ENCODE results near the gene FUT6. TPM values are rescaled to one million over a fixed set of nuclear protein-coding genes. Genes with fewer than 3 reads are reported as not detected.
"Not testable (repeated sequence)": the region's sequence is repeated elsewhere in the genome, so short reads cannot be mapped to it uniquely, and the experiment has no call there.

The FUT6 gene
- total RNA-seq, 1 donor from 2014 or later = not detected

DNA sequence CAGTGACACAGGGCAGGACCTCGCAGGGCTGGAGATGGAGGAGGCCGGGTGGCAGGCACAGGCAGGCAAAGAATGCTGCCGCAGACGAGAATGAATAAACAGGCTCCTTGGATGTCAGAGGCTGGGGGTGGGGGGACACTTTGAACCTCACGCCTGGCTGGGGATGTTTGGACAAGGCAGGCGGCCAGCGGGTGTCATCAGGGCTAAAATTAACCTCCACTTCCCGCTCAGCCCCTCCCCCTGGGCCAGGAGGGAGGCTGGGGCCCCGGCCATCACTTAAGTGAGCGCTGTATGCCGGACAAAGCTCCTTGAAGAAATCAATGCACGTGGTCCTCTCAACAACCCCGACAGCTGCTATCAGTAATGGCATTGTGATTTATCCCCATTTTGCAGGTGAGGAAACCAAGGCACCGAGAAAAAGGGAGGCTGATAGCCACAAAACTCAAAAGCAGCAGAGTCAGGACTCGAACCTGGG, 41.1 kb upstream of the FUT6 start:
- TF ChIP-seq, protein P1, sequence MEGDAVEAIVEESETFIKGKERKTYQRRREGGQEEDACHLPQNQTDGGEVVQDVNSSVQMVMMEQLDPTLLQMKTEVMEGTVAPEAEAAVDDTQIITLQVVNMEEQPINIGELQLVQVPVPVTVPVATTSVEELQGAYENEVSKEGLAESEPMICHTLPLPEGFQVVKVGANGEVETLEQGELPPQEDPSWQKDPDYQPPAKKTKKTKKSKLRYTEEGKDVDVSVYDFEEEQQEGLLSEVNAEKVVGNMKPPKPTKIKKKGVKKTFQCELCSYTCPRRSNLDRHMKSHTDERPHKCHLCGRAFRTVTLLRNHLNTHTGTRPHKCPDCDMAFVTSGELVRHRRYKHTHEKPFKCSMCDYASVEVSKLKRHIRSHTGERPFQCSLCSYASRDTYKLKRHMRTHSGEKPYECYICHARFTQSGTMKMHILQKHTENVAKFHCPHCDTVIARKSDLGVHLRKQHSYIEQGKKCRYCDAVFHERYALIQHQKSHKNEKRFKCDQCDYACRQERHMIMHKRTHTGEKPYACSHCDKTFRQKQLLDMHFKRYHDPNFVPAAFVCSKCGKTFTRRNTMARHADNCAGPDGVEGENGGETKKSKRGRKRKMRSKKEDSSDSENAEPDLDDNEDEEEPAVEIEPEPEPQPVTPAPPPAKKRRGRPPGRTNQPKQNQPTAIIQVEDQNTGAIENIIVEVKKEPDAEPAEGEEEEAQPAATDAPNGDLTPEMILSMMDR (IDR thresholded peaks at IDR 0.05; ENCODE audit: unreplicated experiment) = no peak
- no peaks in the 10 kb centered on the region for H3K9me3 Mint-ChIP-seq (ENCODE audit: low read depth)
- no peaks in the 10 kb centered on the region for H3K36me3 Mint-ChIP-seq (ENCODE audit: insufficient read depth)
- H3K4me1 Mint-ChIP-seq (ENCODE audit: low read depth) = peaks cover 2% of the 10 kb centered on the region
- H3K4me3 Mint-ChIP-seq (ENCODE audit: low read depth) = no peak overlapping the region
- H3K27ac Mint-ChIP-seq = no peak overlapping the region
- H3K27me3 Mint-ChIP-seq = peaks cover 10% of the 10 kb centered on the region
- DNase-seq (ENCODE audit: low spot score, unreplicated experiment) = no peak

DNA sequence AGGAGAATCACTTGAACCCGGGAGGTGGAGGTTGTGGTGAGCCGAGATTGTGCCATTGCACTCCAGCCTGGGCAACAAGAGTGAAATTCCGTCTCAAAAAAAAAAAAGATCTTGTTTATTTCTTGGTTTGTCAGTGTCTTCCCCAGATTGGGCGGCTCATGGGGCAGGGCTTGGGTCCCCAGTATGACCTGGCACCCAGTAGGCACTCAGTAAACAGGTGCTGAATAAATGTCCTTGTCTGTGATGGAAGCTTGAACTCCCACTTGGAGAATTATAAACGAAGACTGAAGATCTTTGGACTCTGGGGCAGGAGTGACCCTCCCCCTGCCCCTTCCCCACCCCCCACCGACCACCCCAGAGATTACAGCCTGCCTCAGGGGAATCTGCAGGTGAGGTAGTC, 40.7 kb upstream of the FUT6 start:
- H3K36me3 Mint-ChIP-seq (ENCODE audit: insufficient read depth) = no peaks in the 10 kb centered on the region
- peaks cover 8% of the 10 kb centered on the region for H3K27me3 Mint-ChIP-seq
- no peak overlapping the region for H3K4me3 Mint-ChIP-seq (ENCODE audit: low read depth)
- H3K4me1 Mint-ChIP-seq (ENCODE audit: low read depth) = peaks cover 2% of the 10 kb centered on the region
- TF ChIP-seq, protein P1 (IDR thresholded peaks at IDR 0.05; ENCODE audit: unreplicated experiment) = no peak
- no peak for DNase-seq (ENCODE audit: low spot score, unreplicated experiment)
- no peak overlapping the region for H3K27ac Mint-ChIP-seq
- no peaks in the 10 kb centered on the region for H3K9me3 Mint-ChIP-seq (ENCODE audit: low read depth)

DNA sequence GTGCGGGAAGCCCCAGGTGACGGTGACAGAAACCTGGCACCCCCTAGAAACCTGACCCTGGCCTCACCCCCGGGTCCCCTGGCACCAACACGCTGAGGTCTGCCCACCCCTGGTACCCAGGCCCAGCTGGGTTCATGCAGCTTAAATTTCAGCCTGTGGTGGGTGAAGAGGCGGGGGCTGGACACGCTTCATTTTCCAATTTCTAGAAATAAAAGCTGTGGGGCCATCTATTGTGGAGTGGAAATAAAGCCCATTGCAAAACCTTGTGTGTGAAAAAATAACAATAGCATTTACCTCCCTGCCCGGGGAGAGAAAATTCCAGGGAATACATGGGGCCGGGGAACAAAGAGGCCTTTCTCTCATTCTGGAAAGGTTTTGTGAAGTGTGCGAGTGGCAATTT, 38.4 kb upstream of the FUT6 start:
- Mint-ChIP-seq H3K27ac (no peak overlapping the region), H3K36me3 (ENCODE audit: insufficient read depth) (no peaks in the 10 kb centered on the region)
- TF ChIP-seq, protein P1 (IDR thresholded peaks at IDR 0.05; ENCODE audit: unreplicated experiment) = no peak

DNA sequence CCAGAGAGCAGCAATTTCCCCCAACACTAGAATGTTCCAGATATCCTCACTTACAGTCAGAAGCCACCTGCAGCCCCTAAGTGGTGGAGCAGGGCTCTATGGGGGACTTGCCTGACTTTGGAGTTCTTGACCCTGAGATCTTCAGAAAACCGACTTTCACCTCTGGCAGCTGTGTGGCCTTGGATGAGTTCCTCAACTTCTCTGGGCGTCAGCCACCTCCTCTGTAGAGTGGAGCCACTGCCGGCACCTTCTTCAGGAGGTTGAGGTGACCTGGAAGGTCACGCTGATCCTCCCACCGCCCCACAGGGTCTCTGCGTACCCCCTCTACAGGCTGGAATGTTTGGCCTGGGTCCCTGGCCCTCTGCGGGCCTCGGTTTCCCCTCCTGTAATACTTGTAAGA, 37.9 kb upstream of the FUT6 start:
- Mint-ChIP-seq H3K4me3 (ENCODE audit: low read depth) (no peak overlapping the region), H3K27ac (no peak overlapping the region), H3K27me3 (peaks cover 3% of the 10 kb centered on the region), H3K4me1 (ENCODE audit: low read depth) (peaks cover 2% of the 10 kb centered on the region), H3K36me3 (ENCODE audit: insufficient read depth) (no peaks in the 10 kb centered on the region), H3K9me3 (ENCODE audit: low read depth) (no peaks in the 10 kb centered on the region)
- no peak for DNase-seq (ENCODE audit: low spot score, unreplicated experiment)
- TF ChIP-seq, protein P1 (IDR thresholded peaks at IDR 0.05; ENCODE audit: unreplicated experiment) = no peak

More for the DNA sequence above, 38.4 kb upstream of the FUT6 start:
- Mint-ChIP-seq H3K9me3 (ENCODE audit: low read depth) (no peaks in the 10 kb centered on the region), H3K4me1 (ENCODE audit: low read depth) (peaks cover 2% of the 10 kb centered on the region), H3K4me3 (ENCODE audit: low read depth) (no peak overlapping the region), H3K27me3 (peaks cover 3% of the 10 kb centered on the region)
- DNase-seq (ENCODE audit: low spot score, unreplicated experiment) = no peak

DNA sequence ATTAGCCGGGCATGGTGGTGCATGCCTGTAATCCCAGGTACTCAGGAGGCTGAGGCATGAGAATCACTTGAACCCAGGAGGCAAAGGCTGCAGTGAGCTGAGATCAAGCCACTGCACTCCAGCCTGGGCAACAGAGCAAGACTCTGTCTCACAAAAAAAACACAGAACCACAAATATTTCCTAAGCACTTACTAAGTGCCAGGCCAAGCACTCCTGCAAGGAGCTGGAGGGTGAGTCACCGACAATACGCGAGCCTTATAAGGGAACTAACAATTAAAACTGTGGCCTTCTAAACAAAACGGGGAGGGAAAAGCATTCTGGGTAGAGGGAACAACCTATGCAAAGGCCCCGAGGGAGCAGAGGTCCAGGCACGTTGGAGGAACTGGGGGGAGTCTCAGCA, 35.0 kb upstream of the FUT6 start:
- not testable (repeated sequence) for H3K4me1 Mint-ChIP-seq (ENCODE audit: low read depth); H3K27me3 Mint-ChIP-seq; H3K9me3 Mint-ChIP-seq (ENCODE audit: low read depth); H3K36me3 Mint-ChIP-seq (ENCODE audit: insufficient read depth); H3K27ac Mint-ChIP-seq; H3K4me3 Mint-ChIP-seq (ENCODE audit: low read depth); DNase-seq (ENCODE audit: low spot score, unreplicated experiment)

DNA sequence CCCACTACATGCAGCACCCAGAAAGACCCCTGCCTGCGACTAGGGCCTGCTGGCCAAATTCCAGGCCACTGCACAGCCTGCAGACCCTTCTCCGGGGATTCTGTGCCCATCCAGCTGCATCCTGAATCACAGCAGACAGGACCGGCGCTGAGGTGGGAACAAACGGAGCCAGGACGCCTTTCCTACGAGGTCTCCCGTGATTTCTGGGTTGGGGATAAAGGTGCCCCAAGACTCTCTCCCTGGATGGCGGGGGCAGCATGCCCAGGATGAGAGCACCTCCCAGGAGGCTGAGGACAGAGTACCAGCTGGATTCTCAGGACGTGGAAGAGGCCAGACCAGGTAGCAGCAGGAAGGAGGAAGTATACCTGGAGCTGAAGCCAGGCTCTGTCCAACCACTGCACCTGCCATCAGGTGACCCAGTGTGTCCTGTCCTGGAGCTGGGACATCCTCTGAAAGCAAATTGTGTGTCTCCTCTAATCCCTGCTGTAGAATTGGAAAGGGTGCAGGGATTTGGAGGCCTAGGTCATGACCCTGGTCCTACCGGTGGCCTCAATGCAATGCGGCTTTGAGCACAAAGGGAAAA, 34.2 kb upstream of the FUT6 start:
- Mint-ChIP-seq H3K27me3 (peaks cover 2% of the 10 kb centered on the region), H3K36me3 (ENCODE audit: insufficient read depth) (no peaks in the 10 kb centered on the region), H3K4me3 (ENCODE audit: low read depth) (no peak overlapping the region), H3K27ac (no peak overlapping the region), H3K9me3 (ENCODE audit: low read depth) (no peaks in the 10 kb centered on the region), H3K4me1 (ENCODE audit: low read depth) (no peaks in the 10 kb centered on the region)
- TF ChIP-seq, protein P1 (IDR thresholded peaks at IDR 0.05; ENCODE audit: unreplicated experiment) = no peak
- no peak for DNase-seq (ENCODE audit: low spot score, unreplicated experiment)

Measured in progenitor cell of endocrine pancreas (in vitro differentiated cells).